SHP77 treated with DMSO at 0.1 percent for 48 hours (cell line): Measurements from ENCODE around the gene ASXL1.

Experiments
- DNase-seq: peaks from one replicate; lab custom pipeline; 2025; lab: John Stamatoyannopoulos, UW

ASXL1 gene

GRCh38 chr20:32440758-32441078 lies 82.6 kb downstream of the ASXL1 start:
- no peak for DNase-seq

GRCh38 chr20:32441638-32442037 lies 83.5 kb downstream of the ASXL1 start:
- no peak for DNase-seq

- no peak for DNase-seq
Measured at GRCh38 chr20:32442630-32443373, 84.7 kb downstream of the ASXL1 start.

GRCh38 chr20:32443386-32443974 lies 85.3 kb downstream of the ASXL1 start:
- DNase-seq: no peak

GRCh38 chr20:32444474-32445220 lies 86.5 kb downstream of the ASXL1 start:
- DNase-seq: no peak

- DNase-seq: no peak
Measured at GRCh38 chr20:32445539-32446273, 87.6 kb downstream of the ASXL1 start.

GRCh38 chr20:32446301-32447100 lies 88.4 kb downstream of the ASXL1 start:
- no peak for DNase-seq

GRCh38 chr20:32447136-32448027 lies 89.3 kb downstream of the ASXL1 start:
- DNase-seq: no peak

GRCh38 chr20:32448306-32449056 lies 90.3 kb downstream of the ASXL1 start:
- no peak for DNase-seq

GRCh38 chr20:32449057-32449889 lies 91.1 kb downstream of the ASXL1 start:
- no peak for DNase-seq

- no peak for DNase-seq
Measured at GRCh38 chr20:32449890-32450401, 91.8 kb downstream of the ASXL1 start.

GRCh38 chr20:32450484-32451061 lies 92.4 kb downstream of the ASXL1 start:
- no peak for DNase-seq

GRCh38 chr20:32451340-32451681 lies 93.2 kb downstream of the ASXL1 start:
- DNase-seq: no peak

- no peak for DNase-seq
Measured at GRCh38 chr20:32451682-32452461, 93.7 kb downstream of the ASXL1 start.

- DNase-seq: no peak
Measured at GRCh38 chr20:32452776-32453466, 94.8 kb downstream of the ASXL1 start.

- no peak for DNase-seq
Measured at GRCh38 chr20:32453467-32454163, 95.5 kb downstream of the ASXL1 start.
